Measurements from ENCODE around the gene EFHC2. TPM values are rescaled to one million over a fixed set of nuclear protein-coding genes. Genes with fewer than 3 reads are reported as not detected.

The EFHC2 gene
- total RNA-seq, 2 donors from 2014 or later: 2.1 to 2.2 TPM

GRCh38 chrX:44152852-44153251 is 190.6 kb downstream of the EFHC2 start:
- Mint-ChIP-seq H3K27me3 (no peaks in the 10 kb centered on the region), H3K27ac (no peak overlapping the region), H3K36me3 (ENCODE audit: low read depth) (no peaks in the 10 kb centered on the region), H3K4me3 (no peak overlapping the region), H3K4me1 (peaks cover 5% of the 10 kb centered on the region)
- ATAC-seq (no peak), DNase-seq (no peak)
- H3K9me3 ChIP-seq (ENCODE audit: control insufficient read depth, low read length, poor library complexity, severe bottlenecking): no peaks in the 10 kb centered on the region

- Mint-ChIP-seq H3K4me1 (peaks cover 7% of the 10 kb centered on the region), H3K36me3 (ENCODE audit: low read depth) (peaks cover 3% of the 10 kb centered on the region), H3K27me3 (no peaks in the 10 kb centered on the region), H3K27ac (no peak overlapping the region), H3K4me3 (no peak overlapping the region)
- no peaks in the 10 kb centered on the region for H3K9me3 ChIP-seq (ENCODE audit: control insufficient read depth, low read length, poor library complexity, severe bottlenecking)
- DNase-seq (no peak), ATAC-seq (no peak)
These were observed 196.3 kb downstream of the EFHC2 start for GRCh38 chrX:44147130-44147529.

- DNase-seq (no peak), ATAC-seq (no peak)
- Mint-ChIP-seq H3K27ac (no peak overlapping the region), H3K4me3 (no peak overlapping the region), H3K4me1 (peaks cover 2% of the 10 kb centered on the region), H3K36me3 (ENCODE audit: low read depth) (peaks cover 3% of the 10 kb centered on the region), H3K27me3 (no peaks in the 10 kb centered on the region)
- H3K9me3 ChIP-seq (ENCODE audit: control insufficient read depth, low read length, poor library complexity, severe bottlenecking): no peaks in the 10 kb centered on the region
These were observed 199.1 kb downstream of the EFHC2 start for GRCh38 chrX:44144177-44144945.

GRCh38 chrX:44143061-44143602 is 200.3 kb downstream of the EFHC2 start:
- no peak for ATAC-seq
- no peak overlapping the region for H3K4me3 Mint-ChIP-seq

GRCh38 chrX:44130189-44130588 is 213.3 kb downstream of the EFHC2 start:
- no peak overlapping the region for H3K27ac Mint-ChIP-seq
- no peaks in the 10 kb centered on the region for H3K4me1 Mint-ChIP-seq
- H3K27me3 Mint-ChIP-seq: no peaks in the 10 kb centered on the region
- DNase-seq (no peak), ATAC-seq (no peak)
- H3K4me3 Mint-ChIP-seq: no peak overlapping the region
- H3K36me3 Mint-ChIP-seq (ENCODE audit: low read depth): no peaks in the 10 kb centered on the region
- no peaks in the 10 kb centered on the region for H3K9me3 ChIP-seq (ENCODE audit: control insufficient read depth, low read length, poor library complexity, severe bottlenecking)

More at GRCh38 chrX:44143061-44143602, 200.3 kb downstream of the EFHC2 start:
- DNase-seq: no peak
- Mint-ChIP-seq H3K27me3 (no peaks in the 10 kb centered on the region), H3K36me3 (ENCODE audit: low read depth) (peaks cover 3% of the 10 kb centered on the region), H3K4me1 (peaks cover 2% of the 10 kb centered on the region), H3K27ac (no peak overlapping the region)
- H3K9me3 ChIP-seq (ENCODE audit: control insufficient read depth, low read length, poor library complexity, severe bottlenecking): no peaks in the 10 kb centered on the region

GRCh38 chrX:44113337-44113736 is 230.1 kb downstream of the EFHC2 start:
- no peaks in the 10 kb centered on the region for H3K27me3 Mint-ChIP-seq
- no peaks in the 10 kb centered on the region for H3K9me3 ChIP-seq (ENCODE audit: control insufficient read depth, low read length, poor library complexity, severe bottlenecking)
- ATAC-seq (no peak), DNase-seq (no peak)
- H3K4me1 Mint-ChIP-seq: no peaks in the 10 kb centered on the region
- H3K27ac Mint-ChIP-seq: no peak overlapping the region
- no peak overlapping the region for H3K4me3 Mint-ChIP-seq
- peaks cover 2% of the 10 kb centered on the region for H3K36me3 Mint-ChIP-seq (ENCODE audit: low read depth)

GRCh38 chrX:44106864-44107263 is 236.6 kb downstream of the EFHC2 start:
- H3K36me3 Mint-ChIP-seq (ENCODE audit: low read depth): peaks cover 2% of the 10 kb centered on the region
- DNase-seq (no peak), ATAC-seq (no peak)
- H3K4me3 Mint-ChIP-seq: no peak overlapping the region
- H3K27me3 Mint-ChIP-seq: no peaks in the 10 kb centered on the region
- H3K4me1 Mint-ChIP-seq: no peaks in the 10 kb centered on the region
- H3K27ac Mint-ChIP-seq: no peak overlapping the region
- H3K9me3 ChIP-seq (ENCODE audit: control insufficient read depth, low read length, poor library complexity, severe bottlenecking): no peaks in the 10 kb centered on the region

GRCh38 chrX:44105228-44105913 is 238.1 kb downstream of the EFHC2 start:
- Mint-ChIP-seq H3K4me1 (no peaks in the 10 kb centered on the region), H3K27ac (no peak overlapping the region), H3K4me3 (no peak overlapping the region), H3K36me3 (ENCODE audit: low read depth) (peaks cover 2% of the 10 kb centered on the region), H3K27me3 (no peaks in the 10 kb centered on the region)
- ATAC-seq (no peak), DNase-seq (no peak)
- H3K9me3 ChIP-seq (ENCODE audit: control insufficient read depth, low read length, poor library complexity, severe bottlenecking): no peaks in the 10 kb centered on the region

GRCh38 chrX:44104699-44105098 is 238.8 kb downstream of the EFHC2 start:
- H3K36me3 Mint-ChIP-seq (ENCODE audit: low read depth): no peaks in the 10 kb centered on the region
- no peak for ATAC-seq

GRCh38 chrX:44101281-44101680 is 242.2 kb downstream of the EFHC2 start:
- no peaks in the 10 kb centered on the region for H3K9me3 ChIP-seq (ENCODE audit: control insufficient read depth, low read length, poor library complexity, severe bottlenecking)
- DNase-seq (no peak), ATAC-seq (no peak)
- Mint-ChIP-seq H3K27ac (no peak overlapping the region), H3K36me3 (ENCODE audit: low read depth) (no peaks in the 10 kb centered on the region), H3K4me1 (no peaks in the 10 kb centered on the region), H3K4me3 (no peak overlapping the region), H3K27me3 (no peaks in the 10 kb centered on the region)

More at GRCh38 chrX:44104699-44105098, 238.8 kb downstream of the EFHC2 start:
- Mint-ChIP-seq H3K27me3 (no peaks in the 10 kb centered on the region), H3K4me3 (no peak overlapping the region), H3K4me1 (no peaks in the 10 kb centered on the region), H3K27ac (no peak overlapping the region)
- no peak for DNase-seq
- H3K9me3 ChIP-seq (ENCODE audit: control insufficient read depth, low read length, poor library complexity, severe bottlenecking): no peaks in the 10 kb centered on the region

- no peaks in the 10 kb centered on the region for H3K36me3 Mint-ChIP-seq (ENCODE audit: low read depth)
- no peak overlapping the region for H3K27ac Mint-ChIP-seq
- H3K9me3 ChIP-seq (ENCODE audit: control insufficient read depth, low read length, poor library complexity, severe bottlenecking): no peaks in the 10 kb centered on the region
- H3K27me3 Mint-ChIP-seq: no peaks in the 10 kb centered on the region
- DNase-seq: no peak
- H3K4me1 Mint-ChIP-seq: no peaks in the 10 kb centered on the region
- no peak overlapping the region for H3K4me3 Mint-ChIP-seq
- no peak for ATAC-seq
These were observed 244.1 kb downstream of the EFHC2 start for GRCh38 chrX:44099366-44099765.
